ENCODE data around the gene FITM1.

Gene FITM1

DNA sequence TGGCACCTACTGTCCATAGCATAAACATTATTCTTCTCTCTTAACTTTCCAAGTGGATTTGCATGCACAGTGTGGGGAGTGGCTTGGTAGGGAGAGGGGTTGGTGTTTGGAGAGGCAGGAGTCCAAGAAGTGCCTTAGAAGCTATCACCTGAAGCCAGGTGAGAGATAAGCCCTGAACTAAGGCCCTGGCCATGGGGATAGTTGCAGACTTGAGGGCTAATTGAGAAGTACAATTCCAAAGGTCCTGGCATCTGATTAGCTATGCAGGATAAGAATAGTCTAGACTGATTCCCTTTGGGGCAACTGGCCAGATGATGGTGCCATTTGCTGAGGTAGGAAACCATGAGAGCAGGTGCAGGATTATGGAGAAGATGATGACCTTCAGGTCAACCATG, 38.4 kb upstream of the FITM1 start:
- no peak overlapping the region for H3K4me3 ChIP-seq (ENCODE audit: low read length)
- no peak overlapping the region for H3K4me2 ChIP-seq (ENCODE audit: low read length)
- no peaks in the 10 kb centered on the region for H3K27me3 ChIP-seq (ENCODE audit: control insufficient read depth, insufficient read depth, low read length)
- no peak overlapping the region for H3K9ac ChIP-seq (ENCODE audit: low read depth, low read length)
- peaks cover 16% of the 10 kb centered on the region for H3K4me1 ChIP-seq (ENCODE audit: control insufficient read depth, insufficient read depth, low read length)
- no peaks in the 10 kb centered on the region for H3K9me3 ChIP-seq (replicated peaks; ENCODE audit: low read length)
- H3K36me3 ChIP-seq (ENCODE audit: insufficient read depth, low read length), result no peaks in the 10 kb centered on the region

DNA sequence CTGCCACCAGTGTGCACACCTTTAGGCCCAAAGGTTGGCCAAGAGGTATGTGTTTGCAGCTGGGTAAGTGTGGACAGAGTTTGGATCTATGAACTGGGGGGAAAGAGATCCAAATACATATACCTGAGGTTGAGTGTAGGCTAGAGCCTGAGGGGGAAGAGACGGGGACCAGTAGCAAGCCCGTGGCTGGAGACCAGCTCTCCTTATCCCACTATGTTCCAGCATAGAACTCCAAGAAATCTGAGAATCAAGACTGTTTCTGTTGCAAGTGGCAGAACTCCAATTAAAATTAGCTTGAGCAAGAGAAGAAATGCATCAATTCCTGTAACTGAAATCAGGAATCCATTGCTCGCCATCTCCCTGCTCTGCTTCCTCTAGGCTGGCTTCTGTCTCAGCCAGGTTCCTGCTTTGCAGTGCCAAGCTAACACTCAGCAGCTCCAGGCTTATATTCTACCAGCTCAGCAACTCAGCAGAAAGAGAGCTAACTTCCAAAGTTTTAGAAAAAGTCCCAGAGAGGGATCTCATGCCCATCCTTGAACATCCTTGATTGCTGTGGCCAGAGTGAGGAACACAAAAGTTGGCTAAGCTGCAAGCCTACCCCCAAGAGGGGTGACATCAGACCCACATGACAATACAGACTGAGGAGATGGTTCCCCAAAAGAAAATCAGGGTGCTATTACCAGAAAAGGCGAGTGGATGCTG, 37.8 kb upstream of the FITM1 start:
- Histone ChIP-seq H3K36me3 (ENCODE audit: insufficient read depth, low read length) (no peaks in the 10 kb centered on the region), H3K9ac (ENCODE audit: low read depth, low read length) (no peak overlapping the region), H3K4me2 (ENCODE audit: low read length) (no peak overlapping the region), H3K4me3 (ENCODE audit: low read length) (no peak overlapping the region), H3K27me3 (ENCODE audit: control insufficient read depth, insufficient read depth, low read length) (no peaks in the 10 kb centered on the region), H3K9me3 (replicated peaks; ENCODE audit: low read length) (no peaks in the 10 kb centered on the region), H3K4me1 (ENCODE audit: control insufficient read depth, insufficient read depth, low read length) (peaks cover 16% of the 10 kb centered on the region)

DNA sequence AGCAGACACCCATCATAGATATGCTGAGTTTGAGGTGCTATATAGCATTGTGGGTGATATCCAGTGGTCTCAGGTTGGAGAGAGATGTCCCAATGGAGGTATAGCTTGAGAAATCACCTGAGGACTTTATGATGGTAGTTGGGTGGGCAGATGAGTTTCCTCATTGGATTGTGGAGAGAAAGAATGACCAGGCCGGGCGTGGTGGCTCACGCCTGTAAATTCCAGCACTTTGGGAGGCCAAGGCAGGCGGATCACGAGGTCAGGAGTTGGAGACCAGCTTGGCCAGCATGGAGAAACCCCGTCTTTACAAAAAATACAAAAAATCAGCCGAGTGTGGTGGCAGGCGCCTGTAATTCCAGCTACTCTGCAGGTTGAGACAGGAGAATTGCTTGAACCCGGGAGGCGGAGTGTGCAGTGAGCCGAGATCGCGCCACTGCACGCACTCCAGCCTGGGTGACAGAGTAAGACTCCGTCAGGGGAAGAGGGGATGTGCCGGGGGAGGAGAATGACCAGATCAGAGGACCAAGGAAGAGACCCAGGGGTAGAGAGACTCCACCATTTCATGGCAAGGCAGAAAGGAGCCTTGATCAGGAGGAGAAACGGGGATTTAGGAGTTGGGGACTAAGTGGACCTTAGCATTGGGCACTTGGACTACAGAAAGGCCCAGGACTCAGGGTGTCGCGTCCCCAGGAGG, 37.1 kb upstream of the FITM1 start:
- Histone ChIP-seq H3K9me3 (replicated peaks; ENCODE audit: low read length) (no peaks in the 10 kb centered on the region), H3K4me2 (ENCODE audit: low read length) (peak overlapping the region; percentile 100), H3K4me3 (ENCODE audit: low read length) (peak overlapping the region; percentile 98), H3K4me1 (ENCODE audit: control insufficient read depth, insufficient read depth, low read length) (peaks cover 16% of the 10 kb centered on the region), H3K27me3 (ENCODE audit: control insufficient read depth, insufficient read depth, low read length) (no peaks in the 10 kb centered on the region), H3K36me3 (ENCODE audit: insufficient read depth, low read length) (no peaks in the 10 kb centered on the region), H3K9ac (ENCODE audit: low read depth, low read length) (peak overlapping the region; percentile 88)

DNA sequence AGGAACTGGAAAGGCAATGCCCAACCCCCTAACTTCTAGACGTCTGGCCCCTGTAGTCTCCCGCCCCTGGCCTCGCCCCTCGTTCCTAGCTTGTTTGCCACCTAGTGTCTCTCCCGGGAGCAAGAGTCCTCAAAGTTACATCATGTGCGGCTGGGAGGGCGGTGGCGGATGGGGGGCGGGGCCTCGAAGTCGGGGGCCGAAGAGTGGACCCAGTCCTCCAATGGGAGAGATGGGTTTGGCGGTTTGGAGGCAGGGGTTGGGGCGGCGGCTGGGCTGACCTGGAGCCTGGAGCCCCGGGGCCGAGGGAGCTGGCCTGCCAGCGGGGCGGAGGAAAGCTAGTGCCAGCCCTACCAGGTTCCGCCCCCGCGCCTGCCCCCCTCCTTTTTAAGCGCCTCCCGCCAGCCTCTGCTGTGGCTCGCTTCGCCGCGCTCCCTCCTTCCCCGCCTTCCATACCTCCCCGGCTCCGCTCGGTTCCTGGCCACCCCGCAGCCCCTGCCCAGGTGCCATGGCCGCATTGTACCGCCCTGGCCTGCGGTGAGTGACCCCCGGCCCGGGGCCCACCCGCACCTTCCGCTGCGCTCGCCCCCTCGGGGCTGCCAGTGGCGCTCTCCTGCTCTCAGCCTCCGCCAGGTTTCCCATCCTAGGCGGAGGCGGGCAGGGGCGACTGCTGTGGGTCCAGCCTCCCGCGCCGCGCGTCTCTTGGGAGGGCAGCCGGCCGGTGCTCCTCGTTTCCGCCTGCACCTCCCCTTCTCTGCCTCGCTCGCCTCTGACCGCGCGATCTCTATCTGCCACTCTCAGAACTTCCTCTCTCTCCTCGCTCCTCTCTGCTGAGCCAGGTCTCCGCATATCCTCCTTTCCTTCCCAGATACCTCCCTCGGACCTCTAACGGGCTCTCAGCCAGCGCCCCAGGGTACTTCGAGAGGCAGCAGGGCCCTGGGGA, 36.3 kb upstream of the FITM1 start, which contains the start of gene PCK2:
PCK2 (plus strand) TSS at position 411 of the 940 bp plus-strand sequence; CDS start at position 506, 95 bp downstream.
- H3K27me3 ChIP-seq (ENCODE audit: control insufficient read depth, insufficient read depth, low read length), result no peaks in the 10 kb centered on the region
- H3K4me1 ChIP-seq (ENCODE audit: control insufficient read depth, insufficient read depth, low read length), result peaks cover 16% of the 10 kb centered on the region
- peak within 1 kb of the TSS; percentile 98 for H3K4me3 ChIP-seq (ENCODE audit: low read length)
- no peaks in the 10 kb centered on the region for H3K36me3 ChIP-seq (ENCODE audit: insufficient read depth, low read length)
- H3K9me3 ChIP-seq (replicated peaks; ENCODE audit: low read length), result no peaks in the 10 kb centered on the region
- peak within 1 kb of the TSS; percentile 88 for H3K9ac ChIP-seq (ENCODE audit: low read depth, low read length)
- H3K4me2 ChIP-seq (ENCODE audit: low read length), result peak within 1 kb of the TSS; percentile 100

DNA sequence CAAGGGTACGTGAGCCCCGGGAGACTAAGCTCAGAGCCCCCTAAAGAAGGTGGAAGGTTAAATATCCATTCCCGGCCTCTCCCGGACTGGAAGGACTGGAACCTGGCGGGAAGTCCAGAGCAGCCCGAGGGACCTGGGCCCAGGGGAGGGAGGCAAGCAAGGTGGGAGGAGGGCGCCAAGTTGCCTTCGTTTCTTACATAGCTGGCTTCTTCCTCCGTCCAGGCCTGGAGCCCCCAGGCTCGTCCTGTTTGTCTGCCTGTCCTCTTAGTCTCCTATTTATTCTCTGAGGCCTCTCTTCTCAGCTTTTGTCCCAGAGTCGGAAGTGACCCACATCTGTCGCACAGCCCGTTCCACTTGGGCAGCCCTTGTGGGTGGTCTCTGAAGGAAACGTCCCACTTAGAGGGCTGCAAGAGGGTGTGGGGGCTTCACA, 35.6 kb upstream of the FITM1 start:
- H3K36me3 ChIP-seq (ENCODE audit: insufficient read depth, low read length), result peaks cover 6% of the 10 kb centered on the region
- H3K27me3 ChIP-seq (ENCODE audit: control insufficient read depth, insufficient read depth, low read length), result no peaks in the 10 kb centered on the region
- peak overlapping the region; percentile 100 for H3K4me2 ChIP-seq (ENCODE audit: low read length)
- H3K9me3 ChIP-seq (replicated peaks; ENCODE audit: low read length), result no peaks in the 10 kb centered on the region
- peaks cover 16% of the 10 kb centered on the region for H3K4me1 ChIP-seq (ENCODE audit: control insufficient read depth, insufficient read depth, low read length)
- peak overlapping the region; percentile 88 for H3K9ac ChIP-seq (ENCODE audit: low read depth, low read length)
- H3K4me3 ChIP-seq (ENCODE audit: low read length), result peak overlapping the region; percentile 98

DNA sequence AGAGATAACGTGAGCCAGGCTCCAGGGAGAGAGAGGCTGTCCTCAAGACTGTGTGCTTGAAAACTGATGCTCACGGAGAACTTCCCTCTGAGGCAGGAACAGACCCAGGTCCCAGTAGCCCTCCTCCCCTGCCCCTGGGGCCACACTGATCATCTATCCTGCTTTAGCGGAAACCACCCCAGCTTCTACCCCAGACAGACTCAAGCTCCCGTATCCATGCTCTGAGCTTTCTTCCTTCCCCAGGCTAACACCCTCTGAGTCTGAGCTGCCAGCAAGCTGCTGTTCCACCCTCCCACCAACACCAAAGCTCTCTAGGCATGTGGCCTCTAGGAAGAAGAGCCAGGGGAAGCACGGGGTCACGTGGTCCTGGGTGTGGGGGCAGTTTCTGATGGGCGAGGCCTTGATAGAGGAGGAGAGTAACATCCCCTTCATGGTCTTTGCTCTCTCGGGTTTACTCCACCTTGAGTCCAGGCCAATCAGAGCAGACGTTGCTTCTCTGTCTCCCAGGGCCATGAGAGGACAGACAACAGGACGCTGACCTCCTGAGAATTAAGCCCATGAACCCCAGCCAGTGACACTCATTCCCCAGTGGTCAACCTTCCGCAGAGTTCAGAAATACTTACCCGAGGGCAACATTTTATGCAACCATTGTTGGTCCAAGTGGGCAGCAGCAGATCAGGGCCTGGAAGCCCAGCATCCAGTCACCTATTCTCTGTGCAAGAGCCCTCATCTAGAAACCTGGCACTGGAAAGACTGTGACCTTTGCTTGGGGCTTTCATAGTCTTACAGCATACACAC, 35.0 kb upstream of the FITM1 start:
- H3K4me1 ChIP-seq (ENCODE audit: control insufficient read depth, insufficient read depth, low read length), result peaks cover 16% of the 10 kb centered on the region
- peak overlapping the region; percentile 100 for H3K4me2 ChIP-seq (ENCODE audit: low read length)
- no peaks in the 10 kb centered on the region for H3K27me3 ChIP-seq (ENCODE audit: control insufficient read depth, insufficient read depth, low read length)
- H3K36me3 ChIP-seq (ENCODE audit: insufficient read depth, low read length), result peaks cover 9% of the 10 kb centered on the region
- H3K4me3 ChIP-seq (ENCODE audit: low read length), result peak overlapping the region; percentile 98
- no peaks in the 10 kb centered on the region for H3K9me3 ChIP-seq (replicated peaks; ENCODE audit: low read length)
- peak overlapping the region; percentile 88 for H3K9ac ChIP-seq (ENCODE audit: low read depth, low read length)

DNA sequence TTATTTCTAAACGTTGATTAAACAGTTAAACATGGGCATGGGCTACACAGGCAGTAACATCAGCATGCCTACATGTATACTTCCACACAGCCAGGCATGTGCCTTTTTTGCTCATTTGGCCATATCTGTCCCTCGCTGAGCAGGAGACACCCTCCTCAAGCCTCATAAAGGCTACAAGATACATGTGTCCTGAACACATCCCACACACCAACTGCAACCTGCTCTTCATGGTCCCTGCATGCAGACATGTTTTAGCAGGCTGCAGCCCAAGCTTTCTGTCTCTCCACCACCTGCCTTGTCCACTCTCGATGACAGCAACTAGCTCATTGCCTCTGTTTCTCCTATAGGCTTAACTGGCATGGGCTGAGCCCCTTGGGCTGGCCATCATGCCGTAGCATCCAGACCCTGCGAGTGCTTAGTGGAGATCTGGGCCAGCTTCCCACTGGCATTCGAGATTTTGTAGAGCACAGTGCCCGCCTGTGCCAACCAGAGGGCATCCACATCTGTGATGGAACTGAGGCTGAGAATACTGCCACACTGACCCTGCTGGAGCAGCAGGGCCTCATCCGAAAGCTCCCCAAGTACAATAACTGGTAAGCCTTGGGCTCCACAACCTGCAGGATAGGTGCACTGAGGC, 33.8 kb upstream of the FITM1 start:
- Histone ChIP-seq H3K4me2 (ENCODE audit: low read length) (no peak overlapping the region), H3K9ac (ENCODE audit: low read depth, low read length) (no peak overlapping the region), H3K4me1 (ENCODE audit: control insufficient read depth, insufficient read depth, low read length) (peaks cover 16% of the 10 kb centered on the region), H3K27me3 (ENCODE audit: control insufficient read depth, insufficient read depth, low read length) (no peaks in the 10 kb centered on the region), H3K9me3 (replicated peaks; ENCODE audit: low read length) (no peaks in the 10 kb centered on the region), H3K36me3 (ENCODE audit: insufficient read depth, low read length) (peaks cover 9% of the 10 kb centered on the region), H3K4me3 (ENCODE audit: low read length) (no peak overlapping the region)

DNA sequence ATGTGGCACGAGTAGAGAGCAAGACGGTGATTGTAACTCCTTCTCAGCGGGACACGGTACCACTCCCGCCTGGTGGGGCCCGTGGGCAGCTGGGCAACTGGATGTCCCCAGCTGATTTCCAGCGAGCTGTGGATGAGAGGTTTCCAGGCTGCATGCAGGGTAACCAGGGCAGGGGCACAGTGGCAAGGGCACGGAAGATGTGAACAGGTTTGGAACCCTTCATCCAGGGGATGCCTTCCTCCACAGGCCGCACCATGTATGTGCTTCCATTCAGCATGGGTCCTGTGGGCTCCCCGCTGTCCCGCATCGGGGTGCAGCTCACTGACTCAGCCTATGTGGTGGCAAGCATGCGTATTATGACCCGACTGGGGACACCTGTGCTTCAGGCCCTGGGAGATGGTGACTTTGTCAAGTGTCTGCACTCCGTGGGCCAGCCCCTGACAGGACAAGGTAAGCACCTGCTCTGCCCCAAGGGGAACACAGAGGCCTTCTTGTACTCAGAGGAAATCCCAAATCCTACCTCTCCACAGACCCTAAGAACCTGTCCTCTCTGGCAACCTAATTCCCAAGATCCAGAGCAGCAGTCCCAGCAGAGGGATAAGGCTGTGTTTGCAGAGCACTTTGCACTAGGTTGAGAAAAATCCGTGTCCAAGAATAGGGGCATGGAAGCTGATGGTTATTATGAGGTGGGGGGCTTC, 32.1 kb upstream of the FITM1 start:
- H3K4me1 ChIP-seq (ENCODE audit: control insufficient read depth, insufficient read depth, low read length), result peaks cover 16% of the 10 kb centered on the region
- no peaks in the 10 kb centered on the region for H3K9me3 ChIP-seq (replicated peaks; ENCODE audit: low read length)
- H3K4me3 ChIP-seq (ENCODE audit: low read length), result no peak overlapping the region
- no peak overlapping the region for H3K9ac ChIP-seq (ENCODE audit: low read depth, low read length)
- no peak overlapping the region for H3K4me2 ChIP-seq (ENCODE audit: low read length)
- H3K36me3 ChIP-seq (ENCODE audit: insufficient read depth, low read length), result peaks cover 9% of the 10 kb centered on the region
- no peaks in the 10 kb centered on the region for H3K27me3 ChIP-seq (ENCODE audit: control insufficient read depth, insufficient read depth, low read length)

DNA sequence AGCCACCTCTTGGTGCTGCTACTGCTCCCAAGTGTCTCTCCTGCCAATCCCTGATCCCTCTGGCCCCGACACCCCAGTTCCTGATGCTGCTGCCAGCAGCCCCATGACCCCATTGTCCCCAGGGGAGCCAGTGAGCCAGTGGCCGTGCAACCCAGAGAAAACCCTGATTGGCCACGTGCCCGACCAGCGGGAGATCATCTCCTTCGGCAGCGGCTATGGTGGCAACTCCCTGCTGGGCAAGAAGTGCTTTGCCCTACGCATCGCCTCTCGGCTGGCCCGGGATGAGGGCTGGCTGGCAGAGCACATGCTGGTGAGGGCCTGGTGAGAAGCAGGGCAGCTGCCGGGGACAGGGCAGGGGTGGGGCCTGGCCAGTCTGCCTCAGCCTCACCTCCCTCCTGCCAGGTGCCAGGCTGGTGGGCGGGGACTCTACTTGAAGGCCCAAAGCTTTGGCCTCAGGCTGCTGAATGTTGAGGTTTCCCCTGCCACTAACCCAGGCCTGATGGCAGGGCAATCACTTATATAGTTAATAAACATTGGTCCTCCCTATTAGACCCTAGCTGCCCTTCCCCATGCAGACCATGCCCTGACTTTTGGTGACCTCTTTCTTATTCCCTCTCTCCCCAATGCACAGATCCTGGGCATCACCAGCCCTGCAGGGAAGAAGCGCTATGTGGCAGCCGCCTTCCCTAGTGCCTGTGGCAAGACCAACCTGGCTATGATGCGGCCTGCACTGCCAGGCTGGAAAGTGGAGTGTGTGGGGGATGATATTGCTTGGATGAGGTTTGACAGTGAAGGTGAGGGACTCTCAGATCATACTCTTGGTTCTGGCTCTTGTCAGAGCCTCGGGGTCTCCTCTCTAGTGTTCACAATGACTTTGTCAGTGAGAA, 31.3 kb upstream of the FITM1 start:
- Histone ChIP-seq H3K27me3 (ENCODE audit: control insufficient read depth, insufficient read depth, low read length) (no peaks in the 10 kb centered on the region), H3K9me3 (replicated peaks; ENCODE audit: low read length) (no peaks in the 10 kb centered on the region), H3K4me1 (ENCODE audit: control insufficient read depth, insufficient read depth, low read length) (peaks cover 12% of the 10 kb centered on the region), H3K36me3 (ENCODE audit: insufficient read depth, low read length) (peaks cover 9% of the 10 kb centered on the region), H3K9ac (ENCODE audit: low read depth, low read length) (no peak overlapping the region), H3K4me3 (ENCODE audit: low read length) (no peak overlapping the region), H3K4me2 (ENCODE audit: low read length) (no peak overlapping the region)

Data from skeletal muscle satellite cell (primary cell).